Measurements from ENCODE around the gene IQSEC1.
A peak's percentile ranks its signal among the peaks of the same experiment; 100 is the strongest.

IQSEC1 gene

GRCh38 chr3:12974334-12974733, 98.9 kb downstream of the IQSEC1 start:
- TF ChIP-seq TAF1 (IDR thresholded peaks at IDR 0.05; ENCODE audit: low read depth, low read length), result no peak
- TF ChIP-seq POLR2AphosphoS5 (IDR thresholded peaks at IDR 0.05; ENCODE audit: low read depth, low read length), result no peak
- TF ChIP-seq PAX5 (IDR thresholded peaks at IDR 0.05; ENCODE audit: insufficient read depth, low read length, severe bottlenecking), result no peak
- TF ChIP-seq SPI1 (IDR thresholded peaks at IDR 0.05; ENCODE audit: low read depth, low read length), result no peak
- no peak for TF ChIP-seq POU2F2 (IDR thresholded peaks at IDR 0.05; ENCODE audit: low read depth, low read length)
- no peak for TF ChIP-seq POLR2A (IDR thresholded peaks at IDR 0.05; ENCODE audit: low read depth, low read length)
- no peak for DNase-seq (ENCODE audit: insufficient read length, low spot score)
- FAIRE-seq, result no peak

- TF ChIP-seq POU2F2 (IDR thresholded peaks at IDR 0.05; ENCODE audit: low read depth, low read length) (no peak), TAF1 (IDR thresholded peaks at IDR 0.05; ENCODE audit: low read depth, low read length) (no peak)
- DNase-seq (ENCODE audit: insufficient read length, low spot score) (no peak), FAIRE-seq (peak; percentile 33)
These were observed 99.4 kb downstream of the IQSEC1 start for GRCh38 chr3:12973827-12974226.

- TF ChIP-seq POLR2AphosphoS5 (IDR thresholded peaks at IDR 0.05; ENCODE audit: low read depth, low read length) (no peak), POU2F2 (IDR thresholded peaks at IDR 0.05; ENCODE audit: low read depth, low read length) (no peak), PAX5 (IDR thresholded peaks at IDR 0.05; ENCODE audit: insufficient read depth, low read length, severe bottlenecking) (no peak), POLR2A (IDR thresholded peaks at IDR 0.05; ENCODE audit: low read depth, low read length) (no peak), SPI1 (IDR thresholded peaks at IDR 0.05; ENCODE audit: low read depth, low read length) (no peak), TAF1 (IDR thresholded peaks at IDR 0.05; ENCODE audit: low read depth, low read length) (no peak)
- FAIRE-seq, result peak; percentile 54
- no peak for DNase-seq (ENCODE audit: insufficient read length, low spot score)
These were observed 100.2 kb downstream of the IQSEC1 start for GRCh38 chr3:12972781-12973702.

GRCh38 chr3:12972043-12972442, 101.2 kb downstream of the IQSEC1 start:
- no peak for TF ChIP-seq TAF1 (IDR thresholded peaks at IDR 0.05; ENCODE audit: low read depth, low read length)
- no peak for TF ChIP-seq POLR2AphosphoS5 (IDR thresholded peaks at IDR 0.05; ENCODE audit: low read depth, low read length)
- no peak for TF ChIP-seq POU2F2 (IDR thresholded peaks at IDR 0.05; ENCODE audit: low read depth, low read length)
- no peak for TF ChIP-seq POLR2A (IDR thresholded peaks at IDR 0.05; ENCODE audit: low read depth, low read length)
- no peak for TF ChIP-seq SPI1 (IDR thresholded peaks at IDR 0.05; ENCODE audit: low read depth, low read length)
- no peak for TF ChIP-seq PAX5 (IDR thresholded peaks at IDR 0.05; ENCODE audit: insufficient read depth, low read length, severe bottlenecking)
- DNase-seq (ENCODE audit: insufficient read length, low spot score) (no peak), FAIRE-seq (no peak)

GRCh38 chr3:12970684-12971083, 102.5 kb downstream of the IQSEC1 start:
- no peak for DNase-seq (ENCODE audit: insufficient read length, low spot score)
- TF ChIP-seq POU2F2 (IDR thresholded peaks at IDR 0.05; ENCODE audit: low read depth, low read length), result no peak
- no peak for FAIRE-seq

- no peak for FAIRE-seq
- TF ChIP-seq POLR2AphosphoS5 (IDR thresholded peaks at IDR 0.05; ENCODE audit: low read depth, low read length) (no peak), POU2F2 (IDR thresholded peaks at IDR 0.05; ENCODE audit: low read depth, low read length) (no peak), SPI1 (IDR thresholded peaks at IDR 0.05; ENCODE audit: low read depth, low read length) (no peak), PAX5 (IDR thresholded peaks at IDR 0.05; ENCODE audit: insufficient read depth, low read length, severe bottlenecking) (no peak), POLR2A (IDR thresholded peaks at IDR 0.05; ENCODE audit: low read depth, low read length) (no peak), TAF1 (IDR thresholded peaks at IDR 0.05; ENCODE audit: low read depth, low read length) (no peak)
- DNase-seq (ENCODE audit: insufficient read length, low spot score), result no peak
These were observed 103.7 kb downstream of the IQSEC1 start for GRCh38 chr3:12969486-12969885.

- TF ChIP-seq POU2F2 (IDR thresholded peaks at IDR 0.05; ENCODE audit: low read depth, low read length) (no peak), SPI1 (IDR thresholded peaks at IDR 0.05; ENCODE audit: low read depth, low read length) (no peak), POLR2AphosphoS5 (IDR thresholded peaks at IDR 0.05; ENCODE audit: low read depth, low read length) (no peak), PAX5 (IDR thresholded peaks at IDR 0.05; ENCODE audit: insufficient read depth, low read length, severe bottlenecking) (no peak), TAF1 (IDR thresholded peaks at IDR 0.05; ENCODE audit: low read depth, low read length) (no peak), POLR2A (IDR thresholded peaks at IDR 0.05; ENCODE audit: low read depth, low read length) (no peak)
- no peak for DNase-seq (ENCODE audit: insufficient read length, low spot score)
- FAIRE-seq, result no peak
These were observed 104.7 kb downstream of the IQSEC1 start for GRCh38 chr3:12968541-12968940.

- peak; percentile 84 for FAIRE-seq
- peak; percentile 98 for DNase-seq (ENCODE audit: insufficient read length, low spot score)
- TF ChIP-seq SPI1 (IDR thresholded peaks at IDR 0.05; ENCODE audit: low read depth, low read length) (no peak), POLR2A (IDR thresholded peaks at IDR 0.05; ENCODE audit: low read depth, low read length) (no peak), PAX5 (IDR thresholded peaks at IDR 0.05; ENCODE audit: insufficient read depth, low read length, severe bottlenecking) (no peak), TAF1 (IDR thresholded peaks at IDR 0.05; ENCODE audit: low read depth, low read length) (no peak), POLR2AphosphoS5 (IDR thresholded peaks at IDR 0.05; ENCODE audit: low read depth, low read length) (no peak), POU2F2 (IDR thresholded peaks at IDR 0.05; ENCODE audit: low read depth, low read length) (no peak)
These were observed 105.5 kb downstream of the IQSEC1 start for GRCh38 chr3:12967606-12968351.

GRCh38 chr3:12966847-12967605, 106.2 kb downstream of the IQSEC1 start:
- DNase-seq (ENCODE audit: insufficient read length, low spot score) (no peak), FAIRE-seq (peak; percentile 28)
- TF ChIP-seq TAF1 (IDR thresholded peaks at IDR 0.05; ENCODE audit: low read depth, low read length) (no peak), SPI1 (IDR thresholded peaks at IDR 0.05; ENCODE audit: low read depth, low read length) (no peak), POLR2AphosphoS5 (IDR thresholded peaks at IDR 0.05; ENCODE audit: low read depth, low read length) (no peak), POLR2A (IDR thresholded peaks at IDR 0.05; ENCODE audit: low read depth, low read length) (no peak), PAX5 (IDR thresholded peaks at IDR 0.05; ENCODE audit: insufficient read depth, low read length, severe bottlenecking) (no peak), POU2F2 (IDR thresholded peaks at IDR 0.05; ENCODE audit: low read depth, low read length) (no peak)
